DOHH2 (cell line): ENCODE results near the gene ANTXR2.

Source experiments
- H3F3A ChIP-seq: fragments of 200-600 bp; sonication (generic), shearing (Covaris generic); 2 replicates; pipeline ENCODE4 v1.6.0; 2016; ENCODE audit warnings: antibody characterized with exemption, mild to moderate bottlenecking; ENCODE audit not compliant: control insufficient read depth, insufficient read depth
- H3K27ac ChIP-seq: fragments of 200-600 bp; sonication (generic); 2 replicates; pipeline ENCODE4 v1.5.1; 2014; ENCODE audit warnings: low read depth, mild to moderate bottlenecking, low read length, moderate library complexity
- H3K27me3 ChIP-seq: fragments of 200-600 bp; sonication (generic); 2 replicates; pipeline ENCODE4 v1.6.1; 2014; ENCODE audit warnings: mild to moderate bottlenecking, low read length, mixed read lengths; ENCODE audit not compliant: control insufficient read depth
- H3K36me3 ChIP-seq: fragments of 200-600 bp; sonication (generic); 2 replicates; pipeline ENCODE4 v1.6.1; 2014; ENCODE audit warnings: mild to moderate bottlenecking, low read length, moderate library complexity, mixed read lengths; ENCODE audit not compliant: control insufficient read depth
- H3K4me1 ChIP-seq: fragments of 200-600 bp; sonication (generic); 2 replicates; pipeline ENCODE4 v1.6.1; 2014; ENCODE audit warnings: mild to moderate bottlenecking, low read length, mixed read lengths; ENCODE audit not compliant: control insufficient read depth
- H3K4me2 ChIP-seq: fragments of 200-600 bp; sonication (generic); 2 replicates; pipeline ENCODE4 v1.6.0; 2014; ENCODE audit warnings: mild to moderate bottlenecking, low read length, moderate library complexity
- H3K4me3 ChIP-seq: fragments of 200-600 bp; sonication (generic); 2 replicates; pipeline ENCODE4 v1.5.1; 2014; ENCODE audit warnings: mild to moderate bottlenecking, low read length, mixed read lengths
- H3K79me2 ChIP-seq: fragments of 200-600 bp; sonication (generic); 2 replicates; pipeline ENCODE4 v1.6.1; 2014; ENCODE audit warnings: mild to moderate bottlenecking, low read length, mixed read lengths; ENCODE audit not compliant: control insufficient read depth
- H3K9me2 ChIP-seq: fragments of 200-600 bp; sonication (generic); replicated peaks from 2 replicates; pipeline ENCODE4 v1.6.1; 2014; ENCODE audit warnings: mild to moderate bottlenecking, low read length, mixed read lengths; ENCODE audit not compliant: control insufficient read depth
- H3K9me3 ChIP-seq: fragments of 200-600 bp; sonication (generic); 2 replicates; pipeline ENCODE4 v1.6.1; 2014; ENCODE audit warnings: antibody characterized with exemption, low read length, mixed read lengths; ENCODE audit not compliant: control insufficient read depth, insufficient read depth
- H4K20me1 ChIP-seq: fragments of 200-600 bp; sonication (generic); 2 replicates; pipeline ENCODE4 v1.6.0; 2014; ENCODE audit warnings: low read depth, mild to moderate bottlenecking, antibody characterized with exemption, low read length, moderate library complexity; ENCODE audit not compliant: control insufficient read depth, insufficient read depth
- EZH2phosphoT487 ChIP-seq: fragments of 200-600 bp; sonication (generic); IDR thresholded peaks from 2 replicates; pipeline ENCODE4 v1.6.1; 2017; ENCODE audit warnings: borderline replicate concordance, mild to moderate bottlenecking, antibody characterized with exemption, low read length, moderate library complexity, mixed read lengths
- TF ChIP-seq, protein P1 (sequence below): fragments of 200-600 bp; sonication (generic); IDR thresholded peaks from one replicate; pipeline ENCODE4 v1.5.1; 2014; ENCODE audit warnings: antibody characterized with exemption, mild to moderate bottlenecking, low read depth, low read length; ENCODE audit not compliant: poor library complexity, severe bottlenecking

Gene ANTXR2

DNA sequence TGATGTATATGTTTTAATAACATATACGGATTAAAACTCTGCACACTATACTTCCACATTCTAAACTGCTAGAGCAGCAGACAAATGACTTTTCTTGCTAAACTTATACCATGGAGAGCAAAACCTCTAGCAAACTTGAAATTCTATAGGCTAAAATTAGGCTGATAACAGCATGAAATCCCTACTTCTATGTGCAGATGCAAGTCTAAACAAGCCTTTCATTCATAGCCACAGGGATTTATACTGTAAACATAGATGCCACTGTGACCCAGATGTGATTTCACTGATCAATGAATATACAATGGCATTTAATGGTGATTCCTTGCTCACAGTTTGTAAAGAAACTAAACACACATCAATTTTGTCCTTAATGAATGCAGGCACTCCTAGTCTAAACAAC, 151.0 kb downstream of the ANTXR2 start:
- Histone ChIP-seq H3F3A (no peaks in the 10 kb centered on the region), H3K4me3 (no peak overlapping the region), H3K9me2 (no peaks in the 10 kb centered on the region), H3K4me1 (no peaks in the 10 kb centered on the region), H3K9me3 (no peaks in the 10 kb centered on the region), H3K27me3 (no peaks in the 10 kb centered on the region), H3K36me3 (no peaks in the 10 kb centered on the region), H3K4me2 (no peak overlapping the region), H3K79me2 (no peaks in the 10 kb centered on the region), H3K27ac (no peak overlapping the region), H4K20me1 (no peaks in the 10 kb centered on the region)
- TF ChIP-seq, protein P1, sequence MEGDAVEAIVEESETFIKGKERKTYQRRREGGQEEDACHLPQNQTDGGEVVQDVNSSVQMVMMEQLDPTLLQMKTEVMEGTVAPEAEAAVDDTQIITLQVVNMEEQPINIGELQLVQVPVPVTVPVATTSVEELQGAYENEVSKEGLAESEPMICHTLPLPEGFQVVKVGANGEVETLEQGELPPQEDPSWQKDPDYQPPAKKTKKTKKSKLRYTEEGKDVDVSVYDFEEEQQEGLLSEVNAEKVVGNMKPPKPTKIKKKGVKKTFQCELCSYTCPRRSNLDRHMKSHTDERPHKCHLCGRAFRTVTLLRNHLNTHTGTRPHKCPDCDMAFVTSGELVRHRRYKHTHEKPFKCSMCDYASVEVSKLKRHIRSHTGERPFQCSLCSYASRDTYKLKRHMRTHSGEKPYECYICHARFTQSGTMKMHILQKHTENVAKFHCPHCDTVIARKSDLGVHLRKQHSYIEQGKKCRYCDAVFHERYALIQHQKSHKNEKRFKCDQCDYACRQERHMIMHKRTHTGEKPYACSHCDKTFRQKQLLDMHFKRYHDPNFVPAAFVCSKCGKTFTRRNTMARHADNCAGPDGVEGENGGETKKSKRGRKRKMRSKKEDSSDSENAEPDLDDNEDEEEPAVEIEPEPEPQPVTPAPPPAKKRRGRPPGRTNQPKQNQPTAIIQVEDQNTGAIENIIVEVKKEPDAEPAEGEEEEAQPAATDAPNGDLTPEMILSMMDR = no peak
- TF ChIP-seq EZH2phosphoT487 = no peak

DNA sequence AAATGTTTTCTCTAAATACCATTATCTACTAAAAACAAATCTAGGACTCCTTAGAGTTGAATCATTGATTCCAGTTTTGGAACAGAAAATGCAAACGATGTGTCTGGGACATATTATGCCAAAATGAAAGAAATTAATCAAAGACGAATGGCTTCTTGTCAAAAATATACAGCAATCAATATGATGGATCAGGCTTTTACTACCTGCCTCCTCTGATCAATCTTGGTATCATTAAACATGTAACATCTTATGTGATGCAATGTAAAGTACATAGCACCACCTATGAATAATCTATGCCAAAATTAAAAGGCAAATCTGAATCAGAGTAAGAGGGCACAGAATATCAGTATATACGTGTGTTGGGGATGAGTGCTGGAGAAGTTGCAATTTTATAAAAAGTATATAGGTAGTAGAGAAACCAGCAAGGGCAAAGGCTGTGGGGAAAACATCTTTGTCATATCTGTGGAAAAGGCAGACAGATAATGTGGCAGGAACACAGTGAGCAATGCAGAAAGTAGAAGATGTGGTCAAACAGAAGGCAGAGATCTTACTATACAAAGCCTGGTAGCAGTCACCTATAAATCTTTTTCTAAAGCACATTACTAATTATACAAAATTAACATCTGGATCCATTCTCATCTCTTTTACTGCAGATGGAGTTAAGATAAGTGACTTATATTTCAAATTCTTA, 152.7 kb downstream of the ANTXR2 start:
- Histone ChIP-seq H3K27me3 (no peaks in the 10 kb centered on the region), H3K79me2 (no peaks in the 10 kb centered on the region), H3K36me3 (no peaks in the 10 kb centered on the region), H3K4me1 (no peaks in the 10 kb centered on the region), H3K27ac (no peak overlapping the region), H3K4me3 (no peak overlapping the region), H4K20me1 (no peaks in the 10 kb centered on the region), H3K9me2 (no peaks in the 10 kb centered on the region), H3K4me2 (no peak overlapping the region), H3K9me3 (no peaks in the 10 kb centered on the region), H3F3A (no peaks in the 10 kb centered on the region)
- no peak for TF ChIP-seq EZH2phosphoT487
- TF ChIP-seq, protein P1 = no peak

DNA sequence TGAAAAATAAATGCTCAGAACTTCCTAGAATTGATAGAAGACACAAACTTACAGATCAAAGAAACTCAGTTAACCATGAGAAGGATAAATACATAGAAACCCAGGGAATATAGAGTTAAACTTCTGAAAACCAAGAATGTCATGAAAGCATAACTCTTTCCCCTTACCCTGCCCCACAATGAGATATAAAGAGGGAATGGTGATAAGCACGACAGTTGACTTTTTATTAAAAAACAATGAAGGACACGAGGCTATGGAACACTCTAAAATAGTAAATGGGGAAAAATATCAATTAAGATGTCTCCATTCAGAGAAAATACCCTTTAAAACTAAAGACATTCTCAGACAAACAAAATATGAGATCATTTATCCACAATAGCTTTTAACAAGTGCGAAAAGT, 154.7 kb downstream of the ANTXR2 start:
- Histone ChIP-seq H3K79me2 (no peaks in the 10 kb centered on the region), H3K9me3 (no peaks in the 10 kb centered on the region), H3K4me1 (no peaks in the 10 kb centered on the region), H3K27ac (no peak overlapping the region), H3K9me2 (no peaks in the 10 kb centered on the region), H3F3A (no peaks in the 10 kb centered on the region), H3K36me3 (no peaks in the 10 kb centered on the region), H3K4me2 (no peak overlapping the region), H3K27me3 (no peaks in the 10 kb centered on the region), H4K20me1 (no peaks in the 10 kb centered on the region), H3K4me3 (no peak overlapping the region)
- TF ChIP-seq, protein P1 = no peak
- no peak for TF ChIP-seq EZH2phosphoT487
